GDM1 (cell line): ENCODE data around the gene LRRC75A.
"Not testable (repeated sequence)": the region's sequence is repeated elsewhere in the genome, so short reads cannot be mapped to it uniquely, and the experiment has no call there.

Experiments used
- DNase-seq: peaks from one replicate; lab custom pipeline; 2025; lab: John Stamatoyannopoulos, UW

Gene LRRC75A

DNA sequence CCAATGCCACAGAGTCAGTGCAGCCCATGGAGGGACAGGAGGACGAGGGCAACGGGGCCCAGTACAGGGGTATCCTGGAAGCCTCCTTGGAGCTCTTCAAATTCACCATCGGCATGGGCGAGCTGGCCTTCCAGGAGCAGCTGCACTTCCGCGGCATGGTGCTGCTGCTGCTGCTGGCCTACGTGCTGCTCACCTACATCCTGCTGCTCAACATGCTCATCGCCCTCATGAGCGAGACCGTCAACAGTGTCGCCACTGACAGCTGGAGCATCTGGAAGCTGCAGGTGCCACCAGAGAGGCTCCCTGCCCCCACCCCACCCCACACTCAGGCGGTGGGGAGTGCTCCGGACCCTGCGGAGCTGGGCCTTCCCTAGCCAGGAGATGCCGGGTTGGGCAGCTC, 60.0 kb downstream of the LRRC75A start:
- DNase-seq: no peak

DNA sequence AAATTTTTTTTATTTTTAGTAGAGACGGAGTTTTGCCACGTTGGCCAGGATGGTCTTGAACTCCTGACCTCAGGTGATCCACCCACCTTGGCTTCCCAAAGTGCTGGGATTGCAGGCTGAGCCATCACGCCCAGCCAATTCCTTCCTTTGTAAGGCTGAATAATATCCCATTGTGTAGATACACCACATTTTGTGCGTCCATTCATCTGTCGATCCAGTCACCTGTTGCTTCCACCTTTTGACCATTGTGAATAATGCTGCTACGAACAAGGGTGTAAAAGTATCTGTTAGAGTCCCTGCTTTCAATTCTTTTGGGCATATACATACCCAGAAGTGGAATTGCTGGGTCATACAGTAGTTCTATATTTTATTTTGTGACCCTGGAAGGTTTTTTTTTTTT, 61.3 kb downstream of the LRRC75A start:
- DNase-seq: no peak

DNA sequence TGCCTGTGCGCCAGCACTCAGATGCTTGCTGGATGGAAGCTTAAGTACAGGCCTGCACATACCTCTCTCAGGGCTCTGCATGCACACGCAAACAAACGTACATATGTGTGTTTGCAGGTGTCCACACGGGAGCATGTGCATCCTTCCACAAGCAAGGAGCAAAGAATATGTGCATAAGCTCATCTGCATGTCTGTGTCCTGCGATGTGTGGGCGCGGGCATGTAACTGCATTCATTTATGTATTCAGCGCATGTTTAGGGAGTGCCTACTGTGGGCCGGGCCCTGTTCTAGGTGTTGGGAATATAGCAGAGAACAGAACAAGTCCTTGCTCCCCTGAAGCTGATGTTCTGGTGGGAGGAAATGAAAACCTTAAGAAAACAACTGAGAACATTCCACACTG, 62.9 kb downstream of the LRRC75A start:
- no peak for DNase-seq

DNA sequence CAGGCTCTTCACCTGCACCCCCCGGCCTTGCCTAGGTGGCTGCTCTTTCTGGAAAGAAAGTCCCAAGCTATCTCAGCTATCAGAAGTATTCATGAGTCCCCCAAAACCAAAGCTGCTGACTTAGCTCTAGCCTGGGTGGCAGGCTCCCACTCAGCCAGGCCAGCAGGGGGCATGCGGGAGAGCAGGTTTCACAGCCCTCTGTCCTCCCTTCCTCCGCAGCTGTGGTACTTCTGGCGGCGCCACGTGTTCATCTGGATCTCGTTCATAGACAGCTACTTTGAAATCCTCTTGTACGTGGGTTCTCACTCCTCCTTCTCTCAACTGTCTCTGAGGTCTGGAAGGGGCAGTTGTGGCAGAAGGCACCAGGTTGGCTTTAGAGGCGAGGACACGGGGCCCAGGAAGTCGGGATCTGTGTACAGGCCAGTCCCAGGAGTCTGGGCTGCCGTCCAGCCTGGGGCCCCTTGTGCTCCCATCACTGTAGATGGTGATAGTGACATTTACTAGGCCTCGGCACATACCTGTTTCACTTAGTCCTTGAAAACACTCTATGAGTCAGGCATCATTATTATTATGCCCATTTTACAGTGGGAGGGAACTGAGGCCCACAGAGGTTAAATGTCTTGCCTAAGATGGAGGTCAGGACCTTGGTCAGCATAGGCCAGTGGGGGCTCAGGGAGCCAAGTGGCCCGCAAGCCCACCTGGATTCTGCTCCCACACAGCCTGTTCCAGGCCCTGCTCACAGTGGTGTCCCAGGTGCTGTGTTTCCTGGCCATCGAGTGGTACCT, 63.7 kb downstream of the LRRC75A start:
- no peak for DNase-seq

DNA sequence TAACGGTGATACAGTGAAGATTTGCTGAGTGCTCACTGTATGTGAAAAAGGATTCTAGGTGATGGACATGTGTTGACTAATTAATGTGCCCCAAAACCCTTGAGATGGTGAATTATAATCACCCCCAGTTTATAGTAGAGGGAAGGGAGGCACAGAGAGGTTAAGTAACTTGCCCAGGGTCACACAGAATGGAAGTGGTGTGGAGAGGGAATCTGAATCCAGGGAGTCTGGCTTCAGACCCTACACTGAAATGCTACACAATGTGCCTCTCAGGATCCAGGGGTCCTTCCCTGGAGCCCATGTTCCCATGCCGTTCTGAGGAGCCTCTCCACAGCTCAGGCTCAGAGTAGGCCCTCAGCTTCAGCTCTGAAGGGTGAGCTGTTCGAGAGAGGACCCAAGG, 65.0 kb downstream of the LRRC75A start:
- DNase-seq: no peak

DNA sequence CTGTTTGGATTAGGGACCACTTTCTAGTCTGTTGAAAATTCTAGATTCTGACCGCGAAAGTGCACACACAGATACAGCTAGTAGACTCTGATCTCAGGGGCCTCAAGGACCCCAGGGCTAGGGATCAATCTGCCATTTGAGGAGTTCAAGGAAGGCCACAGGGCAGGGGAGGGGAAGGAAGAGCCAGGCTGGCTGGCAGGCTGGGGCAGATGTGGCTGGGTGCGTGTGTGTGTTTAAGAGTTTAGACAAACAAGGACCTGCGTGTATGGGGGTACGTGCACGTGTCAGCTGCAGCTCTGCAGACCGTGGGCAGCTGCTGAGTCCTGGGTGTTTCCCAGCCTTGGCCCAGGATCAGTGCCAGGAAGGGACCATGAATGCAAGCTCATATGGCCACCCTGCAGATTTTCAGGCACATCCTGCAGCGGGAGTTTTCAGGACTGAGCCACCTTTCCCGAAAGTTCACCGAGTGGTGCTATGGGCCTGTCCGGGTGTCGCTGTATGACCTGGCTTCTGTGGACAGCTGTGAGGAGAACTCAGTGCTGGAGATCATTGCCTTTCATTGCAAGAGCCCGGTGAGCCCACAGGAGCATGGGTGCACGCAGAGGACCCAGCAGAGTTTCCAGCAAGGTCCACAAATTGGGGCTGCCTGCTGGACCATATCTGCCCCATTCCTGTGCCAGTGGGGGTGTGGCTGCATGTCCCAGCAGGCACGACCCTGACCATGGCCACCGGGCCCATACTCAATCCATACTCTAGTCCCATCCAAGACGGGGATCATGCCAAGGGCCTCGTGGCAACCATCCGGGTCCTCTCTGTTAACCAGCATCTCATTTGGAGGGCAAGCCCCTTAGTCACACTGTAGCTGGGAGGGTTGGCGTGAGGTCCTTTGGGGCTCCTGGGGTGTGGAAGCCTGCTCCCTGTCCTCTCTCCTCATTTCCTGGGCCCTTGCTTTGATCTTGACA, 66.0 kb downstream of the LRRC75A start:
- no peak for DNase-seq

DNA sequence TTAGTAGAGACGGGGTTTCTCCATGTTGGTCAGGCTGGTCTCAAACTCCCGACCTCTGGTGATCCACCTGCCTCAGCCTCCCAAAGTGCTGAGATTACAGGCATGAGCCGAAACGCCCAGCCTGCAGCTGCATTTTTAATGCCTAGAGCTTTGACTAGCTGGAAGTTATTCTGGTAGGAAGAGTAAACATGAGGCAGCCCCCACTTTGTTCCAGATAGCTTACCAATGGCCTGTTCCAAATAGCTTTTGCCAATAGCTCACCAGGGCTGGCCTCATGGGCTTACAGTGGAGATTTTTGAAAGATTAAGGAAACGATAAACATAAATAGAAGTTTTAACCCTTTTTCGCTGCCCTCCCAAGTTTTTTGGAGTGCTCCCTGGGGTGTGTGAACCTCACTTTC, 66.8 kb downstream of the LRRC75A start:
- no peak for DNase-seq

DNA sequence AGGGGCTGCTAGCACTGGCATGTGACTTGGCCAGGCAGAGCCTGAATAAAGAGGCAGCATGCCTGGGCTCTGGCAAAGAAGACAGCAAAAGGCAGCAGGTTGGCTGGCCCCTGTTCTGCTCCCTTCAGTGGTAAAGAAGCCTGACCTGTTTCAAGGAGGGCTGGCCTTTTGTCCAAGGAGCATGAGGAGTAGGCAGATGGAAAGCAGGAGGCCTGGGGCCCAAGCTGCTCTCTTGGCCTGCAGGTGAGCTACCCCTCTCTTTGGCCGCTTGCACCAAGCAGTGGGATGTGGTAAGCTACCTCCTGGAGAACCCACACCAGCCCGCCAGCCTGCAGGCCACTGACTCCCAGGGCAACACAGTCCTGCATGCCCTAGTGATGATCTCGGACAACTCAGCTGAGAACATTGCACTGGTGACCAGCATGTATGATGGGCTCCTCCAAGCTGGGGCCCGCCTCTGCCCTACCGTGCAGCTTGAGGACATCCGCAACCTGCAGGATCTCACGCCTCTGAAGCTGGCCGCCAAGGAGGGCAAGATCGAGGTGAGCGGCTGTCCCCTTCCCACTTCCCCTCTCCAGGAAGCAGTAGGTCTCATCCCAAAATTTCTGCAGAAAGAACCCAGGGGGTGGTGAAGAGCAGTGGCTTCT, 68.6 kb downstream of the LRRC75A start:
- no peak for DNase-seq

DNA sequence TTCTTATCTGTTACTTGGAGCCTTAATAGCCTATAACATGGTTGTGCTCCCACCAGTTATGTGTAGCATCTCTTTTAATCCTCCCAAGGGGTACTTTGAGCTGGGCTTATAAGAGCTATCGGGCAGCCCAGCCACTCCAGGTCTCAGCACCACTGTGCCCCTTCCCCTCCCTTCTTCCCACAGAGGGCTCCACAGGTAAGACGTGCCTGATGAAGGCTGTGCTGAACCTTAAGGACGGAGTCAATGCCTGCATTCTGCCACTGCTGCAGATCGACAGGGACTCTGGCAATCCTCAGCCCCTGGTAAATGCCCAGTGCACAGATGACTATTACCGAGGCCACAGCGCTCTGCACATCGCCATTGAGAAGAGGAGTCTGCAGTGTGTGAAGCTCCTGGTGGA, 69.6 kb downstream of the LRRC75A start:
- no peak for DNase-seq

DNA sequence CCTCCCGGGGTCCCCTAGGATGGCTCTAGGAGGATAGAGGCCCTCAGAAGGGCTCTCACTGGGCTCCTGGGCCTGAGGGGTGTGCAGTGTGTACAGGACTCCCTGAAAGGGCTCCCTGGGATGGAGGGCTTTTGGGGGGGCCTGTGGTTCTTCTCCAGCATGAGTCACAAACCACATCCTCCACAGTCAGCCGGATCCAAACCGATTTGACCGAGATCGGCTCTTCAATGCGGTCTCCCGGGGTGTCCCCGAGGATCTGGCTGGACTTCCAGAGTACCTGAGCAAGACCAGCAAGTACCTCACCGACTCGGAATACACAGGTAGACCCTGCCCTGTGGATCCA, 72.1 kb downstream of the LRRC75A start:
- peak; percentile 23 for DNase-seq

DNA sequence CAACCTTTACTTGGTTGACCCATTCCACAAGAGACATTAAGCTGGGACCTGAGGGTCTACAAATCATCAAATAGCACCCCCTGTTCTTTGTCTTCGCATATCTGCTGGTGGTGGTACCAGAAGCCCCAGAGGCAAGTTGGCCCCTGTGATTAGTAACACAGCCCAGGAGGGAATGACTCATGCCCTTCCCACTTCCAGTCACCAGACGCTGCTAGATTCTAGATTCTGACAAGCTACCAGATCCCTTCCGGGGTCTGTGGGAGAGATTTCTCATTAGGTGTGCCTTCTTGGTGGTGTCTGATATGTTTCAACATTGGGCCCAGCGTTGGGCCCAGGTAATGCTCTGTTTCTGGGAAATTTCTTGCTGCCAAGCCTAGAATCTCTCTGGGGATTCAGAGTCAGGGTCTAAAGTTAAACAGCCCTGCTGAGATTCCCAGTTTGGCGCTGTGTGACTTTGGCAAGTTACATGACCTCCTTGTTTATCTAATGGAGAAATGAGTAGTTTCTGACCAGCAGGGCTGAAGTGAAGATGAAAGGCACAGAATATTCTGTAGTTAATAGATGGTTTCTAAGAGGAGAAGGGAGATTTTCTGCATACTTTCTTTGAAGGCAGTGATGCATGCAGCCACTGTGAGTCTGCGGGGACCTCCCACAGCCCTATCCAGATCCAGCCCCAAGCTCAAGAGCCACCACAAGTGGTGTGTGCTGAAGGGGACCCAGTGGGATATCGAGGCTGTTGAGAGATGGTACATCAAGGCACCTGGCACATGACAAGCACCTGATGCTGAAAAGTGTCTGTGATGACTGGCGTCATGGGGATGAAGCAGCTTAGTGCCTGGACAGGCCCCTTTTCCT, 72.7 kb downstream of the LRRC75A start:
- DNase-seq: no peak

DNA sequence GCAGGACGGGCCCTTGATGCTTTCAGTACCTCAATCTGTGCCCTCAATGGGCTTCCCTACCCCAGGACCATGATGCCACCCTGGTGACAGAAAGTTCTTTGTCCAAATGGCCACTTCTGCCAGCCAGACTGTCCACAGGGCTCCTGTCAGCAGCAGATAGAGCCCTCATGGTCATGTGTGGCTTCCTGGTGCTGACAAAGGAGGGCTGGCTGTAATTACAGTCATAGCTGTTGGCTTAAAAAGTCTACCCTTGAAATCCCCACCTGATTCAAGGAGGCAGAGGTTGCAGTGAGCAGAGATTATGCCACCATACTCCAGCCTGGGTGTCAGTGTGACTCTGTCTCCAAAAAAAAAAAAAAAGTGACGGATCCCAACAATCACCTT, 73.3 kb downstream of the LRRC75A start:
- DNase-seq: no peak

DNA sequence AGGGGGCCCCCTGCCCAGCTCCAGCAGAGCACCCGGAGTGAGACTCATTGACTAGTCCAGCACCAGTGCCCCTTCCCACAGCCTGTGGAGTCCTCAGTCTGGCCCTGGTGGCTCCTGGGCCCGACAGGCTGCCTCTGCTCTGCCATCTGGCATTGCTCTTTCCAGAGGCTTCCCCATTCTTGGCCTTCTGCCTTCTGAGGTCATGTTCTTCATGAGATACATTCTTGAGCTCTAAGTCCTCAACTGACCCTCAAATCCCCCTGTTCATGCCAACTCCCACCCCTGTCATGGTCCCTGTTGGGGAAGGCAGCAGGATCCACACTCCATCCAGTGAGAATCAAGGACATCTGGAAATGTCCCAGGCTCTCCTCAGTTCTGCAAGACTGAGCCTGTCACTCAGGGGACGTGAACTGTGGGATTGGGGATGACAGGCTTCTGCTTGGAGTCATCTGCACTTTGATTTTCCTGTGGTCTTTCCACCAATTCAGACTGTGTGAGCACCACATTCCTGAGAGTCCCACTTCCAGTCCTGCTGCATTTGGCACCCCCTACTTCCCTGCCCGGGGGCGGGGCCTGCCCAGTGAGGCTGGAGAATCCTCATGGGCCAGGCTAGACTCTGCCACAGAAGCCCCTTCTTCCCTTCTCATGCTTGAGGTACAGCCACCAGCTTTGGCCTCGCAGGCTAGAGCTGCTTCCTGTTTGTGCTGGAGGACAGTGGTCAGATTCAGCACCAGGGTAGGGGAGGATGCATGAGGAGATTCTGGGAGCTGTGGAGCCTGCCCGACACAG, 73.9 kb downstream of the LRRC75A start:
- no peak for DNase-seq

DNA sequence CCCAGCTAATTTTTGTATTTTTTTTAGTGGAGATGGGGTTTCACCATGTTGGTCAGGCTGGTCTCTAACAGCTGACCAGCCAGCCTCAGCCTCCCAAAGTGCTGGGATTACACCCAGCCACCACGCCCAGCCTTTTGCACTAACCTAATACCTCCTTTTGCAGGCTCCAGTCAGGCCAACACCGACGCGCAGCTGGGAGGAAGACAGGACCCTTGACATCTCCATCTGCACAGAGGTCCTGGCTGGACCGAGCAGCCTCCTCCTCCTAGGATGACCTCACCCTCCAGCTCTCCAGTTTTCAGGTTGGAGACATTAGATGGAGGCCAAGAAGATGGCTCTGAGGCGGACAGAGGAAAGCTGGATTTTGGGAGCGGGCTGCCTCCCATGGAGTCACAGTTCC, 74.6 kb downstream of the LRRC75A start:
- DNase-seq: no peak

DNA sequence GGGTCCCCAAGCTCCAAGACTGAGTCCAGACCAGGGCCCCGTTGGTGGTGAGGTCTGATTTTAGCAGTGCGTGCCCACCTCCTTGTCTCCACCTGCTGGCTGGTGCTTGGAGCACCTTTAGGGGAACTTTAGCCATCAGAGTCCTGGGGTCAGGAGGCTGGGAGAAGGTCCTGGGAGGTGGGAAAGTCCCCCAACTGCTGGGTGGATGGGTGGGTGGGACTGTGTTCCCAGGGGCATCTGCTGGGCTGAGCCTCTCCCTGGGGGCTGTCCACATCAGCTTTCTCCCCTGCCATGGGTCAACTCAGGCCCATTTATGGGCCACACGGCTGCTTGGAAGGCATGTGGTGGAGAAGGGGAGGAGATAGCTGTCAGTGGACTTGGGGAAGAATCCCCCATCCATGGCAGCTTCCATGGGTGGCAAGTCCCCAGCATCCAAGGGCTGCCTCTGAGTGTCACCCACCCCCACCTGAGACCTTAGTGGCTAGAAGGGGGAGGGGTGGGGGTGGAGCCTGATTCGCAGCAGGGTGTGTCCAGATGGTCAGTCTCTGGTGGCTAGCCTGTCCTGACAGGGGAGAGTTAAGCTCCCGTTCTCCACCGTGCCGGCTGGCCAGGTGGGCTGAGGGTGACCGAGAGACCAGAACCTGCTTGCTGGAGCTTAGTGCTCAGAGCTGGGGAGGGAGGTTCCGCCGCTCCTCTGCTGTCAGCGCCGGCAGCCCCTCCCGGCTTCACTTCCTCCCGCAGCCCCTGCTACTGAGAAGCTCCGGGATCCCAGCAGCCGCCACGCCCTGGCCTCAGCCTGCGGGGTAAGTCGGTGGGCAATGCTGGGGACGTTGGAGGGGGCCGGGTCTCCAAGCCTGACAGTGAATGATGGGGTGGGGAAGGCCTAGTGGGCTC, 76.7 kb downstream of the LRRC75A start, which contains the start of gene TRPV2:
TSS of gene TRPV2 (plus strand) at position 541 of the 894 bp plus-strand sequence. CDS start 2,098 bp downstream, outside the sequence.
- DNase-seq: peak; percentile 26

DNA sequence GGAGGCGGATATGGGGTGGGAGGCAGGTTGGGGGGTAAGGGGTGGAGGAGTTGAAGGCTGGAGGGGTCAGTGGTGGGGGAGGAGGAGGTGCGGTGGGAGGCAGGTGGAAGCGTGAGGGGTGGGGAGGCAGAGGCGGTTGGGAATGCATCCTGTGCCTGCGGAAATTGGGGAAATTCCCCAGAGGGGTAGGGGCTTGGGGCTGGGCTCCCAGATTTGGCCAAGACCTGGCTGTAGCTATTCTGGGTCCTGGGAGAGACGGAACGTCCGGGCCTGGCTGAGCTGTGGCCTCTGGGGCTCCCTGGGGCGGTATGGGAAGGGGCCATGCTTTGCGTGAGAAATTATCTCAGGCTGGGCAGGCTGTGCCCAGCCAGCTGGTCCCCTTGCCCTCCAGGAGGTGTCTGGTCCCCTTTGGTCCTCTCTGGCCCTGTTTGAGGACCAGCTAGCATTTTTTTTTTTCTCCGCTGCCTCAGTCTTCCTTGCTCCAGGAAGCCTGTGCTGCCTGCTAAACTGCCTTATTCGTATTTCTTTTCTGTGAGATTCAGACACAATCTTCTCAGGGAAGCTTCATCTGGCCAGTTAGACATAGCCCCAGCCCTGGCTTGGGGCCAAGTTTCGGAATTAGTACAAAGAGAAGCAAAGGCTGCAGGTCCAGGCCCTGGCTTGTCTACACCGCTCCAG, 83.9 kb downstream of the LRRC75A start:
- no peak for DNase-seq

DNA sequence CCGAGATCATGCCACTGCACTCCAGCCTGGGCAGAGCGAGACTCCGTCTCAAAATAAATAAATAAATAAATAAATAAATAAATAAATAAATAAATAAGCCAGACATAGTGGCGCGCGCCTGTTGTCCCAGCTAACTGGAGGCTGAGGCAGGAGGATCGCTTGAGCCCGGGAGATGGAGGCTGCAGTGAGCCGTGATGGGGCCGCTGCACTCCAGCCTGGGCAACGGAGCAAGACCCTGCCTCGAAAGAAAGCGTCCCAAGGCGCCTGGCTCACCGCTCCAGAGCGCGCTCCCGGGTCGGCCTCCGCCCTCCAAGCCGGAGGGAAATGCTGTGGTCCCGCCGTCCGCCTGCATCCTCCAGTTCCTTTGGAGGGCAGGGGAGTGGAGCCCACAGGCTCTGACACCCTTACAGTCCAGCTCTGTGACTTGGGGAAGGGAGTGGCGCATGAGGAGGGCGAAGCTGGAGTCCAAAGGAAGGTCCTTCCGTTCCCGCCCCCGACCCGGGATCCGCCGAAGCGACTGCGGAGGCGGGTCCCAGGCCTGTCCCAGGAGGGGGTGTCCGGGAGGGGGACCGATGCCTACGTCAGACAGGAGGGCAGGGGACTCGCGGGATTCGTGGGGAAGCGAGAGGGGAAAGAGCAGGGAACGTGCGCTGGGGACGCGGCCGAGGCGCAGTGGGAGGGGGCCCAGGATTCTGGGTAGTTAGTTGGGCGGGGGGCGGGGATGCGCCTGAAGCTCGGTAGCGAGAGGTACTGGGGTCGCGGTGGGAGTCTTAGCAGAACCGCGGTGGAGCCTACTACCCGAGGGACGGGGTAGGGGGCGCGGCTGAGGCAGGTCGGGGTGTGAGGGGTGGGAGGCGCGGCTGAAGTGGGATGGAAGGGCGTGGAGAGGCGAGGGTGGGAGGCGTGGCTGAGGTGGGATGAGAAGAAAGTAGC, 85.0 kb downstream of the LRRC75A start:
- DNase-seq: no peak

DNA sequence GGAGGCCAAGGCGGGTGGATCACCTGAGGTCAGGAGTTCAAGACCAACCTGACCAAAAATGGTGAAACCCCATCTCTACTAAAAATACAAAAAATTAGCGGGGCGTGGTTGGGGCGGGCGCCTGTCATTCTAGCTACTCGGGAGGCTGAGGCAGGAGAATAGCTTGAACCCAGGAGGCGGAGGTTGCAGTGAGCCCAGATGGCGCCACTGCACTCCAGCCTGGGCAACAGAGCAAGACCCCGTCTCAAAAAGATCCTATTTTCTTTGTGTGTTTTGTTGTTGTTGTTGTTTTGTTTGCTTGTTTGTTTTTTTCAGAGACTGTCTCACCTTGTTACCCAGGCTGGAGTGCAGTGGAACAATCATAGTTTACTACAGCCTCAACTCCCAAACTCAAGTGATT, 88.1 kb downstream of the LRRC75A start:
- DNase-seq: not testable (repeated sequence)
